HEK293 (cell line): ENCODE data around the gene MTIF2.

Experiments used
- HOXA7 ChIP-seq: sonication (generic); formaldehyde crosslinking; IDR thresholded peaks from 2 replicates; pipeline ENCODE4 v1.8.1; 2022; ENCODE audit warnings: missing genetic modification reagents, borderline replicate concordance
- HOXC10 ChIP-seq: sonication (generic); formaldehyde crosslinking; IDR thresholded peaks from 2 replicates; pipeline ENCODE4 v1.8.1; 2023; ENCODE audit warnings: mild to moderate bottlenecking, missing genetic modification reagents
- KLF8 ChIP-seq: fragments of 450-650 bp; formaldehyde crosslinking; IDR thresholded peaks from 2 replicates; pipeline ENCODE4 v1.5.1; 2016; ENCODE audit warnings: missing biosample characterization, missing genetic modification characterization
- OSR2 ChIP-seq: fragments of 450-650 bp; formaldehyde crosslinking; IDR thresholded peaks from 2 replicates; pipeline ENCODE4 v1.5.1; 2016; ENCODE audit warnings: missing biosample characterization, missing genetic modification characterization
- PRDM1 ChIP-seq: fragments of 450-650 bp; formaldehyde crosslinking; IDR thresholded peaks from 2 replicates; pipeline ENCODE4; 2016; ENCODE audit warnings: missing biosample characterization, missing genetic modification characterization
- REPIN1 ChIP-seq: fragments of 450-650 bp; formaldehyde crosslinking; IDR thresholded peaks from 2 replicates; pipeline ENCODE4 v1.5.1; 2017; ENCODE audit warnings: missing biosample characterization, missing genetic modification characterization, low read depth
- SCRT1 ChIP-seq: fragments of 450-650 bp; formaldehyde crosslinking; IDR thresholded peaks from 2 replicates; pipeline ENCODE4 v1.5.1; 2016; ENCODE audit warnings: missing biosample characterization, missing genetic modification characterization, borderline replicate concordance
- SP2 ChIP-seq: fragments of 450-650 bp; formaldehyde crosslinking; IDR thresholded peaks from 2 replicates; pipeline ENCODE4 v1.5.1; 2016; ENCODE audit warnings: missing biosample characterization, missing genetic modification characterization
- TRIM28 ChIP-seq: IDR thresholded peaks from 2 replicates; pipeline ENCODE4 v1.6.1; 2011; ENCODE audit warnings: low read length, control low read depth, borderline replicate concordance
- ZBTB17 ChIP-seq: fragments of 450-650 bp; formaldehyde crosslinking; IDR thresholded peaks from 2 replicates; pipeline ENCODE4 v1.5.1; 2016; ENCODE audit warnings: missing biosample characterization, missing genetic modification characterization
- ZBTB48 ChIP-seq: fragments of 450-650 bp; formaldehyde crosslinking; IDR thresholded peaks from 2 replicates; pipeline ENCODE4 v1.5.1; 2016; ENCODE audit warnings: missing biosample characterization, missing genetic modification characterization
- ZBTB7A ChIP-seq: fragments of 450-650 bp; formaldehyde crosslinking; IDR thresholded peaks from 2 replicates; pipeline ENCODE4 v1.5.1; 2016; ENCODE audit warnings: low read depth, missing biosample characterization, missing genetic modification characterization
- ZFP41 ChIP-seq: fragments of 450-650 bp; formaldehyde crosslinking; IDR thresholded peaks from 2 replicates; pipeline ENCODE4 v1.5.1; 2016; ENCODE audit warnings: missing biosample characterization, missing genetic modification characterization, borderline replicate concordance
- ZIC2 ChIP-seq: fragments of 450-650 bp; formaldehyde crosslinking; IDR thresholded peaks from 2 replicates; pipeline ENCODE4 v1.5.1; 2016; ENCODE audit warnings: missing biosample characterization, missing genetic modification characterization
- ZNF133 ChIP-seq: fragments of 450-650 bp; formaldehyde crosslinking; IDR thresholded peaks from 2 replicates; pipeline ENCODE4 v1.5.1; 2016; ENCODE audit warnings: missing biosample characterization, missing genetic modification characterization
- ZNF350 ChIP-seq: fragments of 450-650 bp; formaldehyde crosslinking; IDR thresholded peaks from 2 replicates; pipeline ENCODE4 v1.5.0; 2017; ENCODE audit warnings: missing biosample characterization, mild to moderate bottlenecking, missing genetic modification characterization
- ZNF404 ChIP-seq: fragments of 450-650 bp; formaldehyde crosslinking; IDR thresholded peaks from 2 replicates; pipeline ENCODE4 v1.5.1; 2017; ENCODE audit warnings: missing biosample characterization, missing genetic modification characterization
- ZNF473 ChIP-seq: fragments of 450-650 bp; formaldehyde crosslinking; IDR thresholded peaks from 2 replicates; pipeline ENCODE4 v1.5.1; 2017; ENCODE audit warnings: missing biosample characterization, missing genetic modification characterization
- ZNF501 ChIP-seq: fragments of 450-650 bp; formaldehyde crosslinking; IDR thresholded peaks from 2 replicates; pipeline ENCODE4 v1.5.1; 2016; ENCODE audit warnings: missing biosample characterization, missing genetic modification characterization
- ZNF544 ChIP-seq: fragments of 450-650 bp; formaldehyde crosslinking; IDR thresholded peaks from 2 replicates; pipeline ENCODE4 v1.5.0; 2017; ENCODE audit warnings: missing biosample characterization, missing genetic modification characterization
- ZNF658 ChIP-seq: fragments of 450-650 bp; formaldehyde crosslinking; IDR thresholded peaks from 2 replicates; pipeline ENCODE4; 2016; ENCODE audit warnings: missing biosample characterization, missing genetic modification characterization
- ZNF670 ChIP-seq: fragments of 450-650 bp; formaldehyde crosslinking; IDR thresholded peaks from 2 replicates; pipeline ENCODE4 v1.5.1; 2016; ENCODE audit warnings: missing biosample characterization, missing genetic modification characterization, low read depth
- ZSCAN23 ChIP-seq: fragments of 450-650 bp; formaldehyde crosslinking; IDR thresholded peaks from 2 replicates; pipeline ENCODE4 v1.5.1; 2016; ENCODE audit warnings: missing biosample characterization, missing genetic modification characterization
- ZSCAN30 ChIP-seq: fragments of 450-650 bp; IDR thresholded peaks from 2 replicates; pipeline ENCODE4 v1.5.1; 2018; ENCODE audit warnings: missing biosample characterization, mild to moderate bottlenecking, missing genetic modification characterization, moderate library complexity
- TF ChIP-seq, protein P1 (sequence below): fragments of 450-650 bp; formaldehyde crosslinking; IDR thresholded peaks from 2 replicates; pipeline ENCODE4 v1.5.1; 2017; ENCODE audit warnings: missing biosample characterization, missing genetic modification characterization
- TF ChIP-seq, protein P2 (sequence below): fragments of 450-650 bp; IDR thresholded peaks from 2 replicates; pipeline ENCODE4 v1.5.1; 2018; ENCODE audit warnings: missing biosample characterization, mild to moderate bottlenecking, missing genetic modification characterization
- TF ChIP-seq, protein P3 (sequence below): fragments of 450-650 bp; formaldehyde crosslinking; optimal IDR thresholded peaks from 2 replicates; pipeline ENCODE3; 2016; ENCODE audit warnings: missing biosample characterization, mild to moderate bottlenecking, missing genetic modification characterization
- TF ChIP-seq, protein P4 (sequence below): fragments of 450-650 bp; formaldehyde crosslinking; conservative IDR thresholded peaks from 2 replicates; pipeline ENCODE4 v1.5.1; 2016; ENCODE audit warnings: low read depth, missing biosample characterization, missing genetic modification characterization
- TF ChIP-seq, protein P5 (sequence below): fragments of 450-650 bp; formaldehyde crosslinking; IDR thresholded peaks from 2 replicates; pipeline ENCODE4 v1.5.1; 2016; ENCODE audit warnings: missing biosample characterization, missing genetic modification characterization, borderline replicate concordance

MTIF2 gene

DNA sequence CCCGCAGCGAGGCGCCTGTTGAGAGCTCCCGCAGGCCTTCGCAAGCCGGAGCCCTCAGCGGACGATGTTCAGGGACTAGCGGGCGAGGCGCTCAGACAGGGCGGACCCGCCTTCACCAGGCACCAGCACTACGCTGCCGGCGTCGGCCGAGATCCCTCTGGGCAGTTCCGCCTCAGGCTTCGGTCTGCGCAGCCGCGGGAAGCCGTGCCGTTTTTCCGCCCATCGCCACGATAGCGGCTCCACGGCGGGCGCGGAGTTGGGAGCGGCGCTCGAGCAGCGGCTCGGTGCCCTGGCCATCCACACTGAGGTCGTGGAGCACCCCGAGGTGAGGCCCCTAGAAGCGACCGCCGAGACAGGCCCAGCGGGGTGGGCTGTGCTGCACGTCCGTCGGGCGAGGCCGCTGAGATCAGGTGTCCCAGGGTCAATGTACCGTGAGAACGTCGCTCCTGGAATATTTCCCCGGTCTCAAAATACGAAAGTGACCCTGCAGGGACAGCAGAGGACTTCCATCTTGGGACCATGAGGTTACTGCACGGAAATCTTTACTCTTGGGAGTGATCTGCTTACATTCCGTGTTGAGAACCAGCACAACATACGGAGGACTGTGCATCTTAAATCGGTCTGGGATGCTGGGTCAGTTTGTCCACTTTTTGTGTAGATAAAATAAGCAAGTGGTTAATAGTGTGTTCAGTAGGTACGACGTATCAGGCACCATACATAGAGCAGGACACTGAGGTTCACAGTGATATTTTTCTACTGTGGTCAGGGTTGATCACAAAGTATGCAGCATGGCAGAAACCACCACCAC is 13.3 kb upstream of the MTIF2 start (continued):
- TF ChIP-seq, protein P1, sequence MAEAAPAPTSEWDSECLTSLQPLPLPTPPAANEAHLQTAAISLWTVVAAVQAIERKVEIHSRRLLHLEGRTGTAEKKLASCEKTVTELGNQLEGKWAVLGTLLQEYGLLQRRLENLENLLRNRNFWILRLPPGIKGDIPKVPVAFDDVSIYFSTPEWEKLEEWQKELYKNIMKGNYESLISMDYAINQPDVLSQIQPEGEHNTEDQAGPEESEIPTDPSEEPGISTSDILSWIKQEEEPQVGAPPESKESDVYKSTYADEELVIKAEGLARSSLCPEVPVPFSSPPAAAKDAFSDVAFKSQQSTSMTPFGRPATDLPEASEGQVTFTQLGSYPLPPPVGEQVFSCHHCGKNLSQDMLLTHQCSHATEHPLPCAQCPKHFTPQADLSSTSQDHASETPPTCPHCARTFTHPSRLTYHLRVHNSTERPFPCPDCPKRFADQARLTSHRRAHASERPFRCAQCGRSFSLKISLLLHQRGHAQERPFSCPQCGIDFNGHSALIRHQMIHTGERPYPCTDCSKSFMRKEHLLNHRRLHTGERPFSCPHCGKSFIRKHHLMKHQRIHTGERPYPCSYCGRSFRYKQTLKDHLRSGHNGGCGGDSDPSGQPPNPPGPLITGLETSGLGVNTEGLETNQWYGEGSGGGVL (tag by site-specific recombination): no peak
- TF ChIP-seq ZIC2 (tag by site-specific recombination) (0 out of 2 replicates have a peak, but pooled peaks have one; percentile 21), TRIM28 (0 out of 2 replicates have a peak, but pooled peaks have one; percentile 21), ZFP41 (tag by site-specific recombination) (no peak), ZNF501 (tag by site-specific recombination) (no peak), ZNF133 (tag by site-specific recombination) (no peak), ZNF658 (tag by site-specific recombination) (no peak), ZBTB7A (tag by site-specific recombination) (no peak), ZNF473 (tag by site-specific recombination) (no peak), ZNF544 (no peak), OSR2 (tag by site-specific recombination) (no peak), ZSCAN23 (no peak), HOXC10 (0 out of 2 replicates have a peak, but pooled peaks have one; percentile 56), ZNF670 (tag by site-specific recombination) (no peak), REPIN1 (tag by site-specific recombination) (no peak), HOXA7 (no peak), ZBTB17 (tag by site-specific recombination) (peak; percentile 92), ZBTB48 (tag by site-specific recombination) (peak; percentile 63), ZNF404 (tag by site-specific recombination) (no peak), ZSCAN30 (no peak), ZNF350 (tag by site-specific recombination) (no peak), KLF8 (tag by site-specific recombination) (no peak), PRDM1 (tag by site-specific recombination) (no peak), SCRT1 (tag by site-specific recombination) (no peak), SP2 (tag by site-specific recombination) (peak; percentile 53)
- TF ChIP-seq, protein P2, sequence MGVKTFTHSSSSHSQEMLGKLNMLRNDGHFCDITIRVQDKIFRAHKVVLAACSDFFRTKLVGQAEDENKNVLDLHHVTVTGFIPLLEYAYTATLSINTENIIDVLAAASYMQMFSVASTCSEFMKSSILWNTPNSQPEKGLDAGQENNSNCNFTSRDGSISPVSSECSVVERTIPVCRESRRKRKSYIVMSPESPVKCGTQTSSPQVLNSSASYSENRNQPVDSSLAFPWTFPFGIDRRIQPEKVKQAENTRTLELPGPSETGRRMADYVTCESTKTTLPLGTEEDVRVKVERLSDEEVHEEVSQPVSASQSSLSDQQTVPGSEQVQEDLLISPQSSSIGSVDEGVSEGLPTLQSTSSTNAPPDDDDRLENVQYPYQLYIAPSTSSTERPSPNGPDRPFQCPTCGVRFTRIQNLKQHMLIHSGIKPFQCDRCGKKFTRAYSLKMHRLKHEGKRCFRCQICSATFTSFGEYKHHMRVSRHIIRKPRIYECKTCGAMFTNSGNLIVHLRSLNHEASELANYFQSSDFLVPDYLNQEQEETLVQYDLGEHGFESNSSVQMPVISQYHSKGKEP (tag by site-specific recombination): no peak
- TF ChIP-seq, protein P3, sequence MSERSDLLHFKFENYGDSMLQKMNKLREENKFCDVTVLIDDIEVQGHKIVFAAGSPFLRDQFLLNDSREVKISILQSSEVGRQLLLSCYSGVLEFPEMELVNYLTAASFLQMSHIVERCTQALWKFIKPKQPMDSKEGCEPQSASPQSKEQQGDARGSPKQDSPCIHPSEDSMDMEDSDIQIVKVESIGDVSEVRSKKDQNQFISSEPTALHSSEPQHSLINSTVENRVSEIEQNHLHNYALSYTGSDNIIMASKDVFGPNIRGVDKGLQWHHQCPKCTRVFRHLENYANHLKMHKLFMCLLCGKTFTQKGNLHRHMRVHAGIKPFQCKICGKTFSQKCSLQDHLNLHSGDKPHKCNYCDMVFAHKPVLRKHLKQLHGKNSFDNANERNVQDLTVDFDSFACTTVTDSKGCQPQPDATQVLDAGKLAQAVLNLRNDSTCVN (tag by site-specific recombination): peak; percentile 65
- TF ChIP-seq, protein P4, sequence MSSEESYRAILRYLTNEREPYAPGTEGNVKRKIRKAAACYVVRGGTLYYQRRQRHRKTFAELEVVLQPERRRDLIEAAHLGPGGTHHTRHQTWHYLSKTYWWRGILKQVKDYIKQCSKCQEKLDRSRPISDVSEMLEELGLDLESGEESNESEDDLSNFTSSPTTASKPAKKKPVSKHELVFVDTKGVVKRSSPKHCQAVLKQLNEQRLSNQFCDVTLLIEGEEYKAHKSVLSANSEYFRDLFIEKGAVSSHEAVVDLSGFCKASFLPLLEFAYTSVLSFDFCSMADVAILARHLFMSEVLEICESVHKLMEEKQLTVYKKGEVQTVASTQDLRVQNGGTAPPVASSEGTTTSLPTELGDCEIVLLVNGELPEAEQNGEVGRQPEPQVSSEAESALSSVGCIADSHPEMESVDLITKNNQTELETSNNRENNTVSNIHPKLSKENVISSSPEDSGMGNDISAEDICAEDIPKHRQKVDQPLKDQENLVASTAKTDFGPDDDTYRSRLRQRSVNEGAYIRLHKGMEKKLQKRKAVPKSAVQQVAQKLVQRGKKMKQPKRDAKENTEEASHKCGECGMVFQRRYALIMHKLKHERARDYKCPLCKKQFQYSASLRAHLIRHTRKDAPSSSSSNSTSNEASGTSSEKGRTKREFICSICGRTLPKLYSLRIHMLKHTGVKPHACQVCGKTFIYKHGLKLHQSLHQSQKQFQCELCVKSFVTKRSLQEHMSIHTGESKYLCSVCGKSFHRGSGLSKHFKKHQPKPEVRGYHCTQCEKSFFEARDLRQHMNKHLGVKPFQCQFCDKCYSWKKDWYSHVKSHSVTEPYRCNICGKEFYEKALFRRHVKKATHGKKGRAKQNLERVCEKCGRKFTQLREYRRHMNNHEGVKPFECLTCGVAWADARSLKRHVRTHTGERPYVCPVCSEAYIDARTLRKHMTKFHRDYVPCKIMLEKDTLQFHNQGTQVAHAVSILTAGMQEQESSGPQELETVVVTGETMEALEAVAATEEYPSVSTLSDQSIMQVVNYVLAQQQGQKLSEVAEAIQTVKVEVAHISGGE (tag by site-specific recombination): peak; percentile 58; the same call in 1 of the 2 replicates
- TF ChIP-seq, protein P5, sequence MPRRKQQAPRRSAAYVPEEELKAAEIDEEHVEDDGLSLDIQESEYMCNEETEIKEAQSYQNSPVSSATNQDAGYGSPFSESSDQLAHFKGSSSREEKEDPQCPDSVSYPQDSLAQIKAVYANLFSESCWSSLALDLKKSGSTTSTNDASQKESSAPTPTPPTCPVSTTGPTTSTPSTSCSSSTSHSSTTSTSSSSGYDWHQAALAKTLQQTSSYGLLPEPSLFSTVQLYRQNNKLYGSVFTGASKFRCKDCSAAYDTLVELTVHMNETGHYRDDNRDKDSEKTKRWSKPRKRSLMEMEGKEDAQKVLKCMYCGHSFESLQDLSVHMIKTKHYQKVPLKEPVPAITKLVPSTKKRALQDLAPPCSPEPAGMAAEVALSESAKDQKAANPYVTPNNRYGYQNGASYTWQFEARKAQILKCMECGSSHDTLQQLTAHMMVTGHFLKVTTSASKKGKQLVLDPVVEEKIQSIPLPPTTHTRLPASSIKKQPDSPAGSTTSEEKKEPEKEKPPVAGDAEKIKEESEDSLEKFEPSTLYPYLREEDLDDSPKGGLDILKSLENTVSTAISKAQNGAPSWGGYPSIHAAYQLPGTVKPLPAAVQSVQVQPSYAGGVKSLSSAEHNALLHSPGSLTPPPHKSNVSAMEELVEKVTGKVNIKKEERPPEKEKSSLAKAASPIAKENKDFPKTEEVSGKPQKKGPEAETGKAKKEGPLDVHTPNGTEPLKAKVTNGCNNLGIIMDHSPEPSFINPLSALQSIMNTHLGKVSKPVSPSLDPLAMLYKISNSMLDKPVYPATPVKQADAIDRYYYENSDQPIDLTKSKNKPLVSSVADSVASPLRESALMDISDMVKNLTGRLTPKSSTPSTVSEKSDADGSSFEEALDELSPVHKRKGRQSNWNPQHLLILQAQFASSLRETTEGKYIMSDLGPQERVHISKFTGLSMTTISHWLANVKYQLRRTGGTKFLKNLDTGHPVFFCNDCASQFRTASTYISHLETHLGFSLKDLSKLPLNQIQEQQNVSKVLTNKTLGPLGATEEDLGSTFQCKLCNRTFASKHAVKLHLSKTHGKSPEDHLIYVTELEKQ (tag by site-specific recombination): no peak
